Hippocampal formation (tissue), 2 donors: ENCODE data around the gene NELL1.

Experiments
- DNase-seq, 2 donors: peaks; one replicate each; lab custom pipeline; 2025; lab: John Stamatoyannopoulos, UW

The NELL1 gene

GRCh38 chr11:20668844-20669819 is at the start of gene NELL1:
Gene NELL1, plus strand, starts transcription at chr11:20669586.
- DNase-seq: no peak

DNA sequence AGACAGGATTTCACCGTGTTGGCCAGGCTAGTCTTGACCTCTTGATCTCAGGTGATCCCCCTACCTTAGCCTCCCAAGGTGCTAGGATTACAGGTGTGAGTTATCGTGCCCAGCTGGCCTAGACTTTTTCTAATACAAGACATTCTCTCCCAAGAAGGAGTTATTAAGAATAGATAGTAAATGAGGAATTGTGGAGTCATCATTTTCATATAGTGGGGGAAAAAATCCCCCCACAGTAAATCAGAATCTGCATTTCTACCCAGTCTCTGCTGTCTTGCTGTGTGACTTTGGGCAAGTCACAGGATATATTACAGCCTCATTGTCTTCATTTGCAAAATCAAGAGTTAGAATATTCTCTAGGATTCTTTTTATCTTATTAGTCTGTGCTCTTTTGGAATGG is 48.4 kb upstream of the NELL1 start:
- no peak for DNase-seq

DNA sequence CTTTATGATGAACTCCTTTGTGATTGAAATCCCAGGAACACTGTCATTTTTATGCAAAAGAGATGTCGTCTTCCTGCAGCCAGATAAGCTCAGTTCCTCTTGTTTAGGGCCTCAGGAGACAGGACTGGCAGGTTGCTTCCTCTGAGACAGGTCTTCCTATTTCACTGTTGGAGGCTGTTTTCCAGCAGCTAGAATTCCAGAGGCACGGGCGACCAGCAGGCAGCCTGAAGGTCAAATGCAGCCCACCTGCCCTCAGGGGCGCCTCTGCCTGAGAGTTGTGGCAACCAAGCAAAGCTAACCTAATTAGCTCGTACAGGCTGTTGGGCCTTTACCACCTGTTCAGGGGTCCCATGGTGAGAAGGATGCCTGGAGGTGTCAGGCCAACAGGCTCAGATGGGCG is 47.7 kb upstream of the NELL1 start:
- no peak for DNase-seq

GRCh38 chr11:20623252-20623651 is 46.1 kb upstream of the NELL1 start:
- DNase-seq: no peak

- no peak for DNase-seq
These were observed 43.1 kb upstream of the NELL1 start for GRCh38 chr11:20626279-20626678.

DNA sequence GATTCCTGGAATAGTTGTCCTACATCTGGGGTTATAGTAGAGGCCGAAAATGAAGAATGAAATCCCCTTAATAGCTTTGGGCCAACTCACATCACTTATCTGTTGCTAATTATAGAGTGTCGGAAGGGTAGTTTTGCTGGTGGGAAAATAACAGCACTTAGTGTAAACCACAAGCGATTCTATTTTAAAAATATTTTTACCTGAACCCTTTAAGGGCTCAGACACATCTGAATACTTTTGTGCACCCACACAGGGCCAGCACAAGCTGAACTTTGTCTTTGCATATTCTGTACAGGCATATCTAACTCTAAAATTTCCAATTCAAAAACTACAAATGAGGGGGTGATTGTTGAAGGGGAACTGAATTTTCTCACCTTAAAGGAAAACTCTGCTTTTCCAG is 42.4 kb upstream of the NELL1 start:
- no peak for DNase-seq

DNA sequence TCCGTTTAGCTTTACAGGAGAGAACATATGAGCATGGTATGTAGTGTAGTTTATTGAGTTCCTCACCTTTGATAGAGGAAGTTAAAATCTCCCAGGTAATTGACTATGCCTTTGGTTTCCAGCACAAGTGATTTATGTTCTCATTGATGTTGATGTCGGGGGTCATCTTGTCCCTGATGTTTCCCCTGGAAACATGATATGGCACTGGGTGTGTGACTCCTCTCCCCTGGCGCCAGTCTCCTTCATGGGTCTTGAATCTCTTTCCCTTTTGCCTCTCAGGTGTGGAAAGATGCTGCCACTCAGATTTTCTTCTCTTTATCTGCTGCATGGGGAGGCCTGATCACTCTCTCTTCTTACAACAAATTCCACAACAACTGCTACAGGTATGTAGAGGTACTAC is 41.7 kb upstream of the NELL1 start:
- DNase-seq: no peak

DNA sequence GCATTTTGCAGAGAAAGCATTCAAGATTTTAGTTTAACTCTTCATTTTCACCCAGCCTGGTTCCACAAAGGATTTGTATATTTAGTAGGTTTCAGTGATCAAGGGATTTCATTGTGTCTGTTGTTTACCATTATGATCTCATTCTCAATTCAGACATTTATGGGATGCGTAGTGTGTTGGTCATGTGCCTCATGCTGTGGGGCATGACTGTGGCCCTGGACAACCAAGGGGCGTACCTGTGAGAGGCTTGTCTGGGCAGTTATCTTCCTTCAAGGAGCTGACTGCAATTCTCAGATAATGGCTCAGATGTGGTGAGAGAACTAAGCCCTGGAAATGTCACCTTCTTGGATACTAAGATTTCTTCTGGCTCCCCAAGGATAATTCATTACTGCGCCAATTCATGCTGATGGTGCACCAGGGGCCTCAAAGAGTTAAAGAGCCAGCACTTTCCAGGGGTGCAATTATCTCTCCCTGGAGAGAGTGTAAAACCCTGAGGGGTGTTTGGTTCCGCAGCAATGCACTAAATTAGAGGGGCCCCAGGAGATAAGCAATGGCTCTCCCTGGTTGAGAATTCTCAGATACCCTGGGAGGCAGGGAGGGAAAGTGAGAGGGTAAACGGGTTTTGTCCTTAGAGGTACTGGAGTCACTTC is 37.7 kb upstream of the NELL1 start:
- DNase-seq: no peak

- DNase-seq: no peak
These were observed 37.2 kb upstream of the NELL1 start for GRCh38 chr11:20632169-20632532.

GRCh38 chr11:20634044-20634443 is 35.3 kb upstream of the NELL1 start:
- DNase-seq: no peak

- DNase-seq: no peak
These were observed 34.6 kb upstream of the NELL1 start for GRCh38 chr11:20634781-20635180.

GRCh38 chr11:20638074-20638473 is 31.3 kb upstream of the NELL1 start:
- no peak for DNase-seq

DNA sequence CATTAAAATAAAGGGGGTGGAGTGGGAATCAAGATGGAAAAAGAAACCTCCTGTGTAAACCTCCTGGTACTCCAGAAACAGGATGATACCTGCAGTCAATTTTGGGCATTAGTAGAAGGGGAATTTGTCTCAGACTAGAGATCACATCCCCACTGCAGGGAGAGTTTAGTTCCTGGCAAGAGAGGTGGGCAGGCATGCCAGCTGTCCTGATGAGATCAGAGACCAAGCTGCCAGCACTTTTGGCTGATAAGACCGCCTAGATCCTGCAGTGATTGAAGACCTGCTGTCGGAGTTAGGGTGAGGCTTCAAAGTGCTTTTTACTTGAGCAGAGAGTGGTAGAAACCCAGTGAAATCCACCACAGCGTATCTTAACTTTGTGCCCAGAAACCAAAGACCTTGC is 29.7 kb upstream of the NELL1 start:
- no peak for DNase-seq

DNA sequence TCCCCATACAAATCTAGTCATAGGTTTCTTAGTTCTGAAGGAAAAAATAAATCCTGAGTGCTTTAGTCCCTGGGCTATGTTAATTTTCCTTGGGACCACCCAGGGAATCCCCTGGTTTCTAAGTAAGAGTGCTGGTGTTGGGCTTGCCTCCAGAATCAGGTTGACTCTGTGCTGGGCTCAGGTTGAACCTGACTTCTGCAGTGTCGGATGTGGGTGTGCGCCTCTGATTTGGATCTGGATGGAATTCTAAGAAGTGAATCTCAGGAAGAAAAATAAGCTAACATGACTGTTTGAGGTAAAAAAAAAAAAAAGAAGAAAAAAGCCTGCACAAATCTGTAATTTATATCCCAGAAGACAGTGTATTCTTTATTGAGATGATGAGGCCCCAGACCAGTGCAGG is 29.0 kb upstream of the NELL1 start:
- DNase-seq: no peak

DNA sequence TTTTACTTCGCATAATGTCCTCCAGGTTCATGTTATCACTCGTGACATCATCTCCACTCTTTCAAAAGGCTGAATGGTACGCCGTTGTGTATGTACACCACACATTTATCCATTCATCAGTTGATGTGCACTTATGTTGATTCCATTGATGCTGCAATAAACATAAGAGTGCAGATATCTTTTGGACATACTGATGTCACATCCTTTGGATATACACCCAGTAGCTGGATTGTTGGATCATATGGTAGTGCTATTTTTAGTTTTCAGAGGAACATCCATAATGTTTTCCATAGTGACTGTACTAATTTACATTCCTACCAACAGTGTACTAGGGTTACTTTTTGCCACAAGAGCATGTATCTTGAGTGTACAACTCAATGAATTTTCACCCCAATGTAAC is 25.0 kb upstream of the NELL1 start:
- no peak for DNase-seq

DNA sequence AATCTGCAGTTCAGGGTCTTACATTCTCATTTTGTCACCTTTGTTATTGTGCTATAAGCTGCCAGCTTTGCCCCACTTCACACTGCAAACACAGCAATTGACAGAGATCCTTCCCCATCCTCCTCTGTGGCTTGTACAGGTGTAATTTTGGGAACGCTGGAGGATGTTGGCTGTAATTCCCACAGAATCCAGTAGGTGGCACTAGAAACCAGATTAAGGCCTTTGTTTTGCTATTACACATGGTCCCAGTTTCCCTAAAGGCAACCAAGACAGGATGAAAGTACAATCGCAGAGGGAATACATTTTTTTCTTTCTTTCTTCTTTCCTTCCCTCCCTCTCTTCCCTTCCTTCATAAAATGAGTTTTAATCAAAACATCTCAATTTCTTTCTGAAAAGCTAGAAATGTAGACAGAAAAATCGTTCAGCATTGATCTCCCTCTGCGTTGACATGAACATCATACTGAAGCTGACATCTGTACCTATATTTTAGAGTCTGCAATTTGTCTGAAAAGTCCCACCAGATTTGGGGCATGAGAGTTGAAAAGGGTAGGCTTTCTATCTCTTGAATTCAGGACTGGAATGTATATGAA is 21.3 kb upstream of the NELL1 start:
- peak in 1 of 2 donors; percentile 41 for DNase-seq

GRCh38 chr11:20652150-20652806 is 17.1 kb upstream of the NELL1 start:
- DNase-seq: no peak

DNA sequence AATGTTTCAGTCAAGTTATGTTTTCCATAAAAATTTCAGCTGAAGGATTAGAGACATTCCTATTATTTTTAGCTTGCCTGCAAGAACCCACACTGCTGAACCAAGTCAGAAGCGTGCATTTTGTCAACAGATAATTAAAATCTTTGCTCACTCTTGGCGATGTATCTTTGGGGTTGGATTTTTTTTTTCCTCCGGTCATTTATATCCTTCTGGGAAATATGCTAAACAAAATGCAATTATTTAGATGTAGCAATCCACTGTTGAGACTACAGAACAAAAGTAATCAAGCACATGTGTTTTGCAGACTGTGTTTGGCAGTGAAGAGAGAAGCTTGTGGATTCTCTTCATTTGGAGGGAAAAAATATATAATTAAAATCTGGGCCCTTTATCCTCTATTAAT is 15.3 kb upstream of the NELL1 start:
- no peak for DNase-seq

- DNase-seq: no peak
These were observed 12.5 kb upstream of the NELL1 start for GRCh38 chr11:20656901-20657300.

DNA sequence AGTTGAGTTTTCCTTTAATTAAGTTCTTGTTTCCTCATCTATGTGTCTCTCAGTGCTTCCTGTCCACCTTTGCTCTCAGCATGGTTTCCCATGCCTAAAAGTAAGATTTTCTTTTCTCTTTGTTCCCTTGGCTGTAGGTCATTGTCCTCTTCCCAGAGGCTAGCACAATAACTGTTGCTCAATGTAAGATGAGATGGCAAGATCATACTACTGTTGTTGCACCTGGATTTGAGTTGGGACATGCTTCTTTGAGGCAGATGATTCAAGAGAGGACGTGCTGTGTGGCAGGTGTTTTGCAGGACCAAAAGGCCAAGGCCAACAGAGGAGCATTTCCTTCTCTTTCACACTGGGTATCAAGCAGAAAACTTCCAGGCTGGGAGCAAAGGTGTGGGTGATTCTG is 11.3 kb upstream of the NELL1 start:
- no peak for DNase-seq

GRCh38 chr11:20661445-20661844 is 7.9 kb upstream of the NELL1 start:
- DNase-seq: no peak

DNA sequence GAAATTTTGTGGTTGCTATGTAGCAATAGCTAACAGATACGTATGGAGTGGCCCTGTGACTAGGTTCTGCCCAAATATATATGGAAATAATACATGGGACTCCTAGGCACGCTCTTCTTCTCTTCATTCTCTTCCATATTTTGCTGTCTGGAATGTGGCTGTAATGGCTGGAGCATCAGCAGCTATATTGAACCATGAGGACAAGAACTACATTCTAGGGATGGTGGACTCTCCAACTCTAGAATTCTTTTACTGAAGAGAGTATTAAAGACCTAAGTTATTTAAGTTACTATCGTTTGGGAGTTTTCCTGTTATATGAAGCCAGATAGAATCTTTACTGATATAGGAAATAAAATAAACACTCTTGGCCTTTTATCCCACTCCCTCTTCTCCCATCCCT is 7.5 kb upstream of the NELL1 start:
- no peak for DNase-seq
